GM23338 (cell line): Measurements from ENCODE around the gene TICRR. TPM values are rescaled to one million over a fixed set of nuclear protein-coding genes. Genes with fewer than 3 reads are reported as not detected.

Experiments
- ATAC-seq: fragments of 200-7000 bp; cut with Tn5 transposase; 3 replicates; pipeline ENCODE4 v1.9.1; 2020
- DNase-seq: peaks from one replicate; pipeline ENCODE4 v3.0.0-alpha.2; 2015; ENCODE audit warnings: low spot score
- H2AFZ ChIP-seq: fragments of 200-600 bp; sonication (generic); 2 replicates; pipeline ENCODE4 v1.8.0; 2016; ENCODE audit warnings: antibody characterized with exemption, mild to moderate bottlenecking, moderate library complexity
- H3F3A ChIP-seq: fragments of 200-600 bp; sonication (generic); replicated peaks from 2 replicates; pipeline ENCODE4 v1.8.0; 2017; ENCODE audit warnings: antibody characterized with exemption, mixed run types, low read depth
- H3K27ac ChIP-seq: fragments of 200-600 bp; sonication (generic); 2 replicates; pipeline ENCODE4 v1.6.1; 2016; ENCODE audit warnings: low read depth
- H3K27me3 ChIP-seq: fragments of 200-600 bp; sonication (generic); 2 replicates; pipeline ENCODE4 v1.8.0; 2016; ENCODE audit warnings: mild to moderate bottlenecking, mixed run types, moderate library complexity; ENCODE audit not compliant: insufficient read depth
- H3K36me3 ChIP-seq: fragments of 200-600 bp; sonication (generic); 2 replicates; pipeline ENCODE4 v1.8.0; 2016; ENCODE audit warnings: mild to moderate bottlenecking; ENCODE audit not compliant: insufficient read depth
- H3K4me1 ChIP-seq: fragments of 200-600 bp; sonication (generic); 2 replicates; pipeline ENCODE4 v1.8.0; 2016; ENCODE audit warnings: mild to moderate bottlenecking, moderate library complexity; ENCODE audit not compliant: insufficient read depth
- H3K4me2 ChIP-seq: fragments of 200-600 bp; sonication (generic); 2 replicates; pipeline ENCODE4 v1.7.1; 2017; ENCODE audit warnings: mixed run types
- H3K4me3 ChIP-seq: fragments of 200-600 bp; sonication (generic); 2 replicates; pipeline ENCODE4 v1.6.1; 2016; ENCODE audit warnings: mixed run types
- H3K79me2 ChIP-seq: fragments of 200-600 bp; sonication (generic); replicated peaks from 2 replicates; pipeline ENCODE4 v1.8.0; 2017; ENCODE audit warnings: mild to moderate bottlenecking; ENCODE audit not compliant: insufficient read depth
- H3K9me2 ChIP-seq: fragments of 200-600 bp; sonication (generic); 2 replicates; pipeline ENCODE4 v1.8.0; 2017; ENCODE audit not compliant: insufficient read depth
- H4K20me1 ChIP-seq: fragments of 200-600 bp; sonication (generic); replicated peaks from 2 replicates; pipeline ENCODE4 v1.8.0; 2017; ENCODE audit warnings: mild to moderate bottlenecking; ENCODE audit not compliant: insufficient read depth
- H3K27ac Mint-ChIP-seq: 2 replicates; pipeline ENCODE4 v1.8.0; 2020; ENCODE audit warnings: inconsistent platforms, mild to moderate bottlenecking, moderate library complexity, mixed read lengths
- H3K27me3 Mint-ChIP-seq: 3 replicates; pipeline ENCODE4 v1.8.0; 2022; ENCODE audit warnings: low read depth, mild to moderate bottlenecking, moderate library complexity, mixed read lengths, inconsistent platforms; ENCODE audit not compliant: insufficient read depth, poor library complexity
- H3K36me3 Mint-ChIP-seq: 3 replicates; pipeline ENCODE4 v1.8.0; 2021; ENCODE audit warnings: low read depth, mild to moderate bottlenecking, inconsistent platforms, moderate library complexity, mixed read lengths
- H3K4me1 Mint-ChIP-seq: 3 replicates; pipeline ENCODE4 v1.8.0; 2020; ENCODE audit warnings: mild to moderate bottlenecking, inconsistent platforms, mixed read lengths
- H3K4me3 Mint-ChIP-seq: 3 replicates; pipeline ENCODE4 v1.8.0; 2021; ENCODE audit warnings: moderate library complexity, mild to moderate bottlenecking, inconsistent platforms, mixed read lengths
- H3K9me3 Mint-ChIP-seq: 3 replicates; pipeline ENCODE4 v1.8.0; 2020; ENCODE audit warnings: moderate library complexity, mild to moderate bottlenecking, inconsistent platforms, mixed read lengths
- CREB1 ChIP-seq: fragments of 250-450 bp; sonication (Bioruptor Pico); IDR thresholded peaks from 2 replicates; pipeline ENCODE4 v1.5.0; 2020; ENCODE audit warnings: low read depth, mild to moderate bottlenecking, moderate library complexity
- EZH2 ChIP-seq: fragments of 200-600 bp; sonication (generic); IDR thresholded peaks from one replicate; pipeline ENCODE4 v1.8.0; 2017; ENCODE audit warnings: antibody characterized with exemption, mild to moderate bottlenecking, low read depth; ENCODE audit not compliant: unreplicated experiment
- POLR2AphosphoS5 ChIP-seq: IDR thresholded peaks from 2 replicates; pipeline ENCODE4 v1.6.1; 2016; ENCODE audit warnings: antibody characterized with exemption, low read depth
- ZNF114 ChIP-seq: fragments of 250-450 bp; sonication (Bioruptor Pico); IDR thresholded peaks from 2 replicates; pipeline ENCODE4 v1.5.0; 2020; ENCODE audit warnings: mild to moderate bottlenecking, moderate library complexity
- ZNF331 ChIP-seq: fragments of 250-450 bp; sonication (Bioruptor Pico); IDR thresholded peaks from 2 replicates; pipeline ENCODE4 v1.5.0; 2020; ENCODE audit warnings: low read depth, mild to moderate bottlenecking, moderate library complexity
- polyA plus RNA-seq: library from polyadenylated mRNA; unstranded; fragments of >200 nt; fragmentation: Nextera tagmentation; extraction: Ambion mirVana; gene quantifications from 2 replicates; pipeline ENCODE4 v1.2.1, GENCODE V29; 2016
- total RNA-seq: library from RNA; depleted of rRNA; stranded (reverse); fragments of >200 nt; shearing (Covaris generic); gene quantifications from 2 replicates; pipeline ENCODE4 v1.2.3, GENCODE V29; 2014
- TF ChIP-seq, protein P1 (sequence below): fragments of 250-450 bp; sonication (Bioruptor Pico); IDR thresholded peaks from 2 replicates; pipeline ENCODE4 v1.5.0; 2020; ENCODE audit warnings: mild to moderate bottlenecking, moderate library complexity
- TF ChIP-seq, protein P2 (sequence below): IDR thresholded peaks from one replicate; pipeline ENCODE4 v1.6.1; 2018; ENCODE audit warnings: antibody characterized with exemption; ENCODE audit not compliant: unreplicated experiment

Gene TICRR
- total and polyA plus RNA-seq, 2 experiments from 2014 or later = 11.2 to 42.3 TPM

DNA sequence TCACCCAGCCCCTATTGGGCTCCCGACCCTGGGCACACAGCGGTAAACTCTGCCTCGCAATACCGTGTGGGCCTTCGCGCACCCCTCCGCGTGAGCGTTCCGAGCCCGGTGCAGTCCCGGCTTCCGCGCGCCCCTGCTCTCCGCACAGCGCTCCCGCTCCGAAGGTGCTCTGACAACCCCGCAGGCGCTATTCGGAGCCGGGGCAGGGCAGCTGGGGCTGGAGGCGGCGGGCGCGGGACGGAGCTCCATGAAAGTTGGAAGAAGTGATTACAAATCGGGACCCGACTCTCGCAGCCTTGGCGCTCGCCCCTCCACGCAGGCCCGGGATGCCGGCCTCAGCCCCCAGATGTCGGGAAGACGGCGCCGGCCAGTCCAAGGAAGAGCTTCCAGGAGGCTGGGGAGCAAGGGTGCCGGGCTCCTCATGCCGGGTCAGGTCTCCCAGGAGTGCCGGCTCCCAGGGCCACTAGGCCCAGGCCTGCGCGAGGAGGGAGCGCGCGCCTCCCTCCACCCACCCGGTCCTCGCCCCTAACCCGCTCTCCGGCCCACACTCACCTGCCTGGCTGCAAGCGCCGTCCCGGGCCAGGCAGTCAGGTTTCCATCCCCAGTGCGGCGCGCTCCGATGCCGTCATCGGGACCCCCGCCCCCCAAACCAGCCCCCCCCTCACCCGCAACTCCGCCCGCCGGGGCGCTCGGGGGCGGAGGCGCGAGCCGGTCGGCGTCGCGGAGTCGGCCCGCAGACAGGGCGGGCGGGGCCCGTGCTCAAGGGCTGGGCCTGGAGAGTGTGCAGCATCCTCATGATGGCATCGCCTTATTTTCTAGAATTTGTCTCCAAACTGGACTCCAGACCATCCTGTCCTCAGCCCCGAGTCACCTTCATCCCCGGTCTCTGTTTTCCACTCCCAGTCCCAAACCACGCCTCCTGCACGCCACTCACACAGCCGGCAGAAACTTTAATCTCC lies 79.9 kb downstream of the TICRR start, which contains the start of gene KIF7 (continued):
- TF ChIP-seq, protein P1, sequence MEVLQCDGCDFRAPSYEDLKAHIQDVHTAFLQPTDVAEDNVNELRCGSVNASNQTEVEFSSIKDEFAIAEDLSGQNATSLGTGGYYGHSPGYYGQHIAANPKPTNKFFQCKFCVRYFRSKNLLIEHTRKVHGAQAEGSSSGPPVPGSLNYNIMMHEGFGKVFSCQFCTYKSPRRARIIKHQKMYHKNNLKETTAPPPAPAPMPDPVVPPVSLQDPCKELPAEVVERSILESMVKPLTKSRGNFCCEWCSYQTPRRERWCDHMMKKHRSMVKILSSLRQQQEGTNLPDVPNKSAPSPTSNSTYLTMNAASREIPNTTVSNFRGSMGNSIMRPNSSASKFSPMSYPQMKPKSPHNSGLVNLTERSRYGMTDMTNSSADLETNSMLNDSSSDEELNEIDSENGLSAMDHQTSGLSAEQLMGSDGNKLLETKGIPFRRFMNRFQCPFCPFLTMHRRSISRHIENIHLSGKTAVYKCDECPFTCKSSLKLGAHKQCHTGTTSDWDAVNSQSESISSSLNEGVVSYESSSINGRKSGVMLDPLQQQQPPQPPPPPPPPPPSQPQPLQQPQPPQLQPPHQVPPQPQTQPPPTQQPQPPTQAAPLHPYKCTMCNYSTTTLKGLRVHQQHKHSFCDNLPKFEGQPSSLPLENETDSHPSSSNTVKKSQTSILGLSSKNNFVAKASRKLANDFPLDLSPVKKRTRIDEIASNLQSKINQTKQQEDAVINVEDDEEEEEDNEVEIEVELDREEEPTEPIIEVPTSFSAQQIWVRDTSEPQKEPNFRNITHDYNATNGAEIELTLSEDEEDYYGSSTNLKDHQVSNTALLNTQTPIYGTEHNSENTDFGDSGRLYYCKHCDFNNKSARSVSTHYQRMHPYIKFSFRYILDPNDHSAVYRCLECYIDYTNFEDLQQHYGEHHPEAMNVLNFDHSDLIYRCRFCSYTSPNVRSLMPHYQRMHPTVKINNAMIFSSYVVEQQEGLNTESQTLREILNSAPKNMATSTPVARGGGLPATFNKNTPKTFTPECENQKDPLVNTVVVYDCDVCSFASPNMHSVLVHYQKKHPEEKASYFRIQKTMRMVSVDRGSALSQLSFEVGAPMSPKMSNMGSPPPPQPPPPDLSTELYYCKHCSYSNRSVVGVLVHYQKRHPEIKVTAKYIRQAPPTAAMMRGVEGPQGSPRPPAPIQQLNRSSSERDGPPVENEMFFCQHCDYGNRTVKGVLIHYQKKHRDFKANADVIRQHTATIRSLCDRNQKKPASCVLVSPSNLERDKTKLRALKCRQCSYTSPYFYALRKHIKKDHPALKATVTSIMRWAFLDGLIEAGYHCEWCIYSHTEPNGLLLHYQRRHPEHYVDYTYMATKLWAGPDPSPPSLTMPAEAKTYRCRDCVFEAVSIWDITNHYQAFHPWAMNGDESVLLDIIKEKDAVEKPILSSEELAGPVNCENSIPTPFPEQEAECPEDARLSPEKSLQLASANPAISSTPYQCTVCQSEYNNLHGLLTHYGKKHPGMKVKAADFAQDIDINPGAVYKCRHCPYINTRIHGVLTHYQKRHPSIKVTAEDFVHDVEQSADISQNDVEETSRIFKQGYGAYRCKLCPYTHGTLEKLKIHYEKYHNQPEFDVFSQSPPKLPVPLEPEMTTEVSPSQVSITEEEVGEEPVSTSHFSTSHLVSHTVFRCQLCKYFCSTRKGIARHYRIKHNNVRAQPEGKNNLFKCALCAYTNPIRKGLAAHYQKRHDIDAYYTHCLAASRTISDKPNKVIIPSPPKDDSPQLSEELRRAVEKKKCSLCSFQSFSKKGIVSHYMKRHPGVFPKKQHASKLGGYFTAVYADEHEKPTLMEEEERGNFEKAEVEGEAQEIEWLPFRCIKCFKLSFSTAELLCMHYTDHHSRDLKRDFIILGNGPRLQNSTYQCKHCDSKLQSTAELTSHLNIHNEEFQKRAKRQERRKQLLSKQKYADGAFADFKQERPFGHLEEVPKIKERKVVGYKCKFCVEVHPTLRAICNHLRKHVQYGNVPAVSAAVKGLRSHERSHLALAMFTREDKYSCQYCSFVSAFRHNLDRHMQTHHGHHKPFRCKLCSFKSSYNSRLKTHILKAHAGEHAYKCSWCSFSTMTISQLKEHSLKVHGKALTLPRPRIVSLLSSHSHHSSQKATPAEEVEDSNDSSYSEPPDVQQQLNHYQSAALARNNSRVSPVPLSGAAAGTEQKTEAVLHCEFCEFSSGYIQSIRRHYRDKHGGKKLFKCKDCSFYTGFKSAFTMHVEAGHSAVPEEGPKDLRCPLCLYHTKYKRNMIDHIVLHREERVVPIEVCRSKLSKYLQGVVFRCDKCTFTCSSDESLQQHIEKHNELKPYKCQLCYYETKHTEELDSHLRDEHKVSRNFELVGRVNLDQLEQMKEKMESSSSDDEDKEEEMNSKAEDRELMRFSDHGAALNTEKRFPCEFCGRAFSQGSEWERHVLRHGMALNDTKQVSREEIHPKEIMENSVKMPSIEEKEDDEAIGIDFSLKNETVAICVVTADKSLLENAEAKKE (CRISPR knock-in tag) = no peak

DNA sequence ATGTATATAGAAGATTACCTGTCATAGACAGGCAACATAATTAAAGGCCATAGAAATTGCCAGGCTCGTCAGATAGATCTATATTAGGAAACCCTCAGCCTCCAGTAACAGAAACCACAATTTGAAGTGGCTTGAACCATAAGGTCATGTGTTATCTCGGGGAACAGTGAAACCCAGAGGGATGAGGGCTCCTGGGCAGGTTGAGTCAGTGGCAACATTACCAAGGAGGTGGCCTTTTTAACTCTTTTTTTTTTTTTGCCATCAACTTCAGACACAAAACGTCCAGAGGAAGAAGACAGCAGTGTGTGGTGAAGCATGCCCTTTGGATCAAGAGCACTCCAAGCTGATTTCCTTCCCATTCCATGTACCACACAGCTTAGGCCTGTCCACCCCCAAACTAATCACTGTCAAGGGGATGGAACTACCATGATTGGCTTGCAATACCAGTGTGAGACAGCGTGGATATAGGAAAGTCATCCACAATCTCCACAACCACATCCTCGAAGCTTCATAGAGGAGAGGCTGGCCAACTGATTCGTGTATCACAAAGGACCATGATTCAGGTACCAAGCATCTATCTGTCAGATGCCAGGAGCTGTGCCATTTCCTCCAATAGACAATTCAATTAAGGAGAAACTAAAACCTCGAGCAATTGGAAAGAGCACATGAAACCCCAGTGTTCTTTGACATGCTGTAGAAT lies 81.0 kb downstream of the TICRR start:
- ATAC-seq = no peak
- peak overlapping the region; percentile 100 for H2AFZ ChIP-seq
- no peaks in the 10 kb centered on the region for H3F3A ChIP-seq
- peaks cover 16% of the 10 kb centered on the region for H3K79me2 ChIP-seq
- Mint-ChIP-seq H3K36me3 (peaks cover 12% of the 10 kb centered on the region), H3K27ac (no peak overlapping the region), H3K4me1 (peaks cover 10% of the 10 kb centered on the region), H3K4me3 (peak overlapping the region; percentile 92), H3K9me3 (no peaks in the 10 kb centered on the region; the same call in 2 of the 3 replicates), H3K27me3 (peaks cover 5% of the 10 kb centered on the region)
- no peak for DNase-seq
- no peaks in the 10 kb centered on the region for H3K36me3 ChIP-seq
- H3K27ac ChIP-seq = no peak overlapping the region
- TF ChIP-seq POLR2AphosphoS5 (no peak), CREB1 (CRISPR knock-in tag) (no peak), EZH2 (no peak), ZNF114 (CRISPR knock-in tag) (no peak), ZNF331 (CRISPR knock-in tag) (no peak)
- TF ChIP-seq, protein P2, sequence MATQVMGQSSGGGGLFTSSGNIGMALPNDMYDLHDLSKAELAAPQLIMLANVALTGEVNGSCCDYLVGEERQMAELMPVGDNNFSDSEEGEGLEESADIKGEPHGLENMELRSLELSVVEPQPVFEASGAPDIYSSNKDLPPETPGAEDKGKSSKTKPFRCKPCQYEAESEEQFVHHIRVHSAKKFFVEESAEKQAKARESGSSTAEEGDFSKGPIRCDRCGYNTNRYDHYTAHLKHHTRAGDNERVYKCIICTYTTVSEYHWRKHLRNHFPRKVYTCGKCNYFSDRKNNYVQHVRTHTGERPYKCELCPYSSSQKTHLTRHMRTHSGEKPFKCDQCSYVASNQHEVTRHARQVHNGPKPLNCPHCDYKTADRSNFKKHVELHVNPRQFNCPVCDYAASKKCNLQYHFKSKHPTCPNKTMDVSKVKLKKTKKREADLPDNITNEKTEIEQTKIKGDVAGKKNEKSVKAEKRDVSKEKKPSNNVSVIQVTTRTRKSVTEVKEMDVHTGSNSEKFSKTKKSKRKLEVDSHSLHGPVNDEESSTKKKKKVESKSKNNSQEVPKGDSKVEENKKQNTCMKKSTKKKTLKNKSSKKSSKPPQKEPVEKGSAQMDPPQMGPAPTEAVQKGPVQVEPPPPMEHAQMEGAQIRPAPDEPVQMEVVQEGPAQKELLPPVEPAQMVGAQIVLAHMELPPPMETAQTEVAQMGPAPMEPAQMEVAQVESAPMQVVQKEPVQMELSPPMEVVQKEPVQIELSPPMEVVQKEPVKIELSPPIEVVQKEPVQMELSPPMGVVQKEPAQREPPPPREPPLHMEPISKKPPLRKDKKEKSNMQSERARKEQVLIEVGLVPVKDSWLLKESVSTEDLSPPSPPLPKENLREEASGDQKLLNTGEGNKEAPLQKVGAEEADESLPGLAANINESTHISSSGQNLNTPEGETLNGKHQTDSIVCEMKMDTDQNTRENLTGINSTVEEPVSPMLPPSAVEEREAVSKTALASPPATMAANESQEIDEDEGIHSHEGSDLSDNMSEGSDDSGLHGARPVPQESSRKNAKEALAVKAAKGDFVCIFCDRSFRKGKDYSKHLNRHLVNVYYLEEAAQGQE = no peak
- H3K4me2 ChIP-seq = peak overlapping the region; percentile 95
- peak overlapping the region; percentile 91 for H3K4me3 ChIP-seq
- no peaks in the 10 kb centered on the region for H3K9me2 ChIP-seq
- peaks cover 5% of the 10 kb centered on the region; the same call in 1 of the 2 replicates for H3K4me1 ChIP-seq
- no peaks in the 10 kb centered on the region; the same call in 1 of the 2 replicates for H4K20me1 ChIP-seq
- H3K27me3 ChIP-seq = no peaks in the 10 kb centered on the region
